SK-N-SH (cell line): Measurements from ENCODE around the gene WNK4. TPM values are rescaled to one million over a fixed set of nuclear protein-coding genes. Genes with fewer than 3 reads are reported as not detected.

Experiments
- CTCF ChIA-PET: fragments of 300-600, 350-600 bp; formaldehyde crosslinking; extraction: SDS; loops from one replicate; lab custom pipeline; 2021; lab: Yijun Ruan, JAX
- POLR2A ChIA-PET: fragments of 350-600 bp; sonication (Branson Sonifier 250); formaldehyde crosslinking; extraction: SDS; loops from one replicate; lab custom pipeline; 2020; ENCODE audit warnings: antibody characterized with exemption, inconsistent platforms; lab: Yijun Ruan, JAX
- DNase-seq: peaks from one replicate; pipeline ENCODE4 v3.0.0; 2012
- H2AFZ ChIP-seq: fragments of 200-600 bp; sonication (generic); 2 replicates; pipeline ENCODE4 v1.8.1; 2016; ENCODE audit warnings: antibody characterized with exemption, mild to moderate bottlenecking, low read depth
- H3F3A ChIP-seq: fragments of 200-600 bp; sonication (generic); replicated peaks from 2 replicates; pipeline ENCODE3; 2016; ENCODE audit warnings: antibody characterized with exemption, mild to moderate bottlenecking; ENCODE audit not compliant: insufficient read depth
- H3K27ac ChIP-seq, 2 experiments: fragments of 200-500 bp in 1 of 2; fragments of 200-600 bp in 1 of 2; sonication (Bioruptor generic) in 1 of 2; sonication (generic), shearing (Covaris generic) in 1 of 2; 2 replicates each; pipeline versions ENCODE4 v1.5.1 to v1.6.1; 2014 to 2016; ENCODE audit warnings: low read depth in 2 of 2, inconsistent platforms in 1 of 2, low read length in 1 of 2, mild to moderate bottlenecking in 1 of 2, mixed read lengths in 1 of 2
- H3K27me3 ChIP-seq: fragments of 200-600 bp; sonication (generic), shearing (Covaris generic); 2 replicates; pipeline ENCODE4 v1.6.1; 2016; ENCODE audit warnings: mixed run types; ENCODE audit not compliant: insufficient read depth
- H3K36me3 ChIP-seq, 2 experiments: fragments of 200-500 bp in 1 of 2; fragments of 200-600 bp in 1 of 2; sonication (Bioruptor generic) in 1 of 2; sonication (generic) in 1 of 2; replicated peaks in 1 of 2; 2 replicates each; pipeline versions ENCODE3 to v1.5.1; 2014 to 2016; ENCODE audit warnings: low read length in 1 of 2, mild to moderate bottlenecking in 1 of 2; ENCODE audit not compliant: insufficient read depth in 2 of 2, control insufficient read depth in 1 of 2
- H3K4me1 ChIP-seq, 2 experiments: fragments of 200-500 bp in 1 of 2; fragments of 200-600 bp in 1 of 2; sonication (Bioruptor generic) in 1 of 2; sonication (generic), shearing (Covaris generic) in 1 of 2; 2 replicates each; pipeline versions ENCODE4 v1.5.1 to v1.6.1; 2014 to 2016; ENCODE audit warnings: low read depth in 1 of 2, low read length in 1 of 2, mixed run types in 1 of 2; ENCODE audit not compliant: insufficient read depth in 2 of 2, control insufficient read depth in 1 of 2
- H3K4me2 ChIP-seq: fragments of 200-600 bp; sonication (generic), shearing (Covaris generic); 2 replicates; pipeline ENCODE4 v1.6.1; 2017; ENCODE audit warnings: mixed run types
- H3K4me3 ChIP-seq, 2 experiments: fragments of 200-500 bp in 1 of 2; fragments of 200-600 bp in 1 of 2; sonication (Bioruptor generic) in 1 of 2; sonication (generic), shearing (Covaris generic) in 1 of 2; 2 replicates each; pipeline versions ENCODE4 v1.5.1 to v1.8.1; 2014 to 2016; ENCODE audit warnings: low read depth in 2 of 2, inconsistent platforms in 1 of 2, low read length in 1 of 2, mild to moderate bottlenecking in 1 of 2, mixed read lengths in 1 of 2, moderate library complexity in 1 of 2
- H3K79me2 ChIP-seq: fragments of 200-600 bp; sonication (generic); 2 replicates; pipeline ENCODE4 v1.8.1; 2017; ENCODE audit warnings: mild to moderate bottlenecking; ENCODE audit not compliant: insufficient read depth
- H3K9ac ChIP-seq: fragments of 200-600 bp; sonication (generic); 2 replicates; pipeline ENCODE4 v1.6.1; 2017; ENCODE audit warnings: mixed run types
- H3K9me2 ChIP-seq: fragments of 200-600 bp; sonication (generic); 2 replicates; pipeline ENCODE4 v1.6.1; 2017; ENCODE audit warnings: mixed run types
- H3K9me3 ChIP-seq: fragments of 200-600 bp; sonication (generic); 2 replicates; pipeline ENCODE4 v1.6.1; 2017; ENCODE audit warnings: mixed run types, mild to moderate bottlenecking, moderate library complexity
- H4K20me1 ChIP-seq: fragments of 200-600 bp; sonication (generic); 2 replicates; pipeline ENCODE4 v1.6.1; 2017; ENCODE audit warnings: mild to moderate bottlenecking, mixed run types; ENCODE audit not compliant: insufficient read depth
- ELF1 ChIP-seq: IDR thresholded peaks from 2 replicates; pipeline ENCODE4 v1.4.0; 2012
- EP300 ChIP-seq, 2 experiments: IDR thresholded peaks; 2 replicates each; pipeline versions ENCODE4 v1.4.0 to v1.6.1; 2012; ENCODE audit warnings: borderline replicate concordance in 1 of 2, low read depth in 1 of 2, low read length in 1 of 2
- EZH2phosphoT487 ChIP-seq: fragments of 200-600 bp; sonication (generic); IDR thresholded peaks from 2 replicates; pipeline ENCODE4 v1.6.1; 2017; ENCODE audit warnings: low read depth, mixed run types, mild to moderate bottlenecking, antibody characterized with exemption, moderate library complexity, borderline replicate concordance
- FOXJ3 ChIP-seq: sonication (generic); formaldehyde crosslinking; IDR thresholded peaks from 2 replicates; pipeline ENCODE4 v1.5.1; 2020; ENCODE audit warnings: mild to moderate bottlenecking, missing genetic modification reagents
- FOXM1 ChIP-seq: IDR thresholded peaks from 2 replicates; pipeline ENCODE4 v1.4.0; 2012; ENCODE audit warnings: low read depth, mild to moderate bottlenecking
- GABPA ChIP-seq: IDR thresholded peaks from 2 replicates; pipeline ENCODE4 v1.4.0; 2012; ENCODE audit warnings: low read depth, mild to moderate bottlenecking
- MAX ChIP-seq: IDR thresholded peaks from 2 replicates; pipeline ENCODE4 v1.4.0; 2012; ENCODE audit warnings: low read depth
- MXI1 ChIP-seq: IDR thresholded peaks from 2 replicates; pipeline ENCODE4 v1.6.1; 2012; ENCODE audit warnings: mild to moderate bottlenecking, low read depth, low read length, improper control_type of control experiment
- NFIC ChIP-seq: IDR thresholded peaks from 2 replicates; pipeline ENCODE4 v1.4.0; 2012; ENCODE audit warnings: borderline replicate concordance
- RCOR1 ChIP-seq: fragments of 150-350 bp; IDR thresholded peaks from 2 replicates; pipeline ENCODE4 v1.6.1; 2017; ENCODE audit warnings: antibody characterized with exemption, low read length
- RFX5 ChIP-seq: IDR thresholded peaks from 2 replicates; pipeline ENCODE4 v1.6.1; 2012; ENCODE audit warnings: mild to moderate bottlenecking, improper control_type of control experiment, low read length
- SIN3A ChIP-seq: IDR thresholded peaks from 2 replicates; pipeline ENCODE4 v1.6.1; 2012; ENCODE audit warnings: low read depth, mild to moderate bottlenecking, low read length, moderate library complexity, borderline replicate concordance
- SMC3 ChIP-seq: IDR thresholded peaks from 2 replicates; pipeline ENCODE4 v1.6.1; 2012; ENCODE audit warnings: low read depth, low read length, improper control_type of control experiment
- TCF12 ChIP-seq: IDR thresholded peaks from 2 replicates; pipeline ENCODE4 v1.4.0; 2012
- TEAD4 ChIP-seq: IDR thresholded peaks from 2 replicates; pipeline ENCODE4 v1.4.0; 2012; ENCODE audit warnings: mild to moderate bottlenecking, borderline replicate concordance; ENCODE audit not compliant: insufficient read depth
- USF2 ChIP-seq: fragments of 150-350 bp; IDR thresholded peaks from 2 replicates; pipeline ENCODE4 v1.6.1; 2017; ENCODE audit warnings: antibody characterized with exemption, low read length, low read depth, borderline replicate concordance
- YY1 ChIP-seq: IDR thresholded peaks from 2 replicates; pipeline ENCODE4 v1.4.0; 2012; ENCODE audit warnings: low read depth, mild to moderate bottlenecking
- ZBTB33 ChIP-seq: IDR thresholded peaks from 2 replicates; pipeline ENCODE4 v1.4.0; 2012; ENCODE audit warnings: low read depth, borderline replicate concordance
- WGBS: methylation state at CpG from one replicate; pipeline ENCODE4 v1.1.6; 2017; ENCODE audit warnings: low lambda C conversion rate; 5-methylcytosine and 5-hydroxymethylcytosine counted together
- polyA plus RNA-seq, 3 experiments: library from polyadenylated mRNA; depleted of rRNA; stranded (reverse); fragments of >200 nt; gene quantifications; 2 replicates each; pipeline ENCODE4 v1.2.3, GENCODE V29; 2012

WNK4 gene
- polyA plus RNA-seq, 1 of the 3 experiments (the other 2 are of a cell fraction): 12.5 TPM

GRCh38 chr17:42795061-42795460 is 14.7 kb downstream of the WNK4 start:
- Histone ChIP-seq H3K9me2 (no peaks in the 10 kb centered on the region), H3K4me1 (peaks cover 7 to 15% of the 10 kb centered on the region in 2 experiments; a peak in 1 of 4 replicates), H3K79me2 (peaks cover 18% of the 10 kb centered on the region; the same call in 1 of the 2 replicates), H3F3A (peaks cover 18% of the 10 kb centered on the region), H3K27me3 (no peaks in the 10 kb centered on the region), H3K27ac (no peak overlapping the region), H3K9ac (no peak overlapping the region), H3K4me3 (no peak overlapping the region), H3K4me2 (no peak overlapping the region), H3K9me3 (no peaks in the 10 kb centered on the region), H3K36me3 (peaks cover 0 to 2% of the 10 kb centered on the region in 2 experiments), H4K20me1 (no peaks in the 10 kb centered on the region), H2AFZ (no peak overlapping the region)
- CTCF ChIA-PET: no interaction called here
- no peak for DNase-seq
- POLR2A ChIA-PET: no interaction called here
- 82% methylated on average over 4 of the region's 4 CpGs for WGBS
- TF ChIP-seq YY1 (no peak), FOXM1 (no peak), ZBTB33 (no peak), GABPA (no peak), SIN3A (no peak), TEAD4 (no peak), MXI1 (no peak), EZH2phosphoT487 (no peak), EP300 (IDR thresholded peaks at IDR 0.05; ENCODE audit: borderline replicate concordance in 1 of 2, low read depth in 1 of 2, low read length in 1 of 2) (no peak), RFX5 (no peak), ELF1 (no peak), RCOR1 (no peak), USF2 (no peak), MAX (no peak), TCF12 (no peak), NFIC (no peak), SMC3 (no peak), FOXJ3 (no peak)
